CD4-positive, alpha-beta T cell (primary cell): ENCODE measurements around the gene LMO3. TPM values are rescaled to one million over a fixed set of nuclear protein-coding genes. Genes with fewer than 3 reads are reported as not detected.

Source experiments
- ATAC-seq: fragments of 200-7000 bp; cut with Tn5 transposase; one replicate; pipeline ENCODE4 v1.10.0; 2022; ENCODE audit warnings: mild to moderate bottlenecking; ENCODE audit not compliant: poor library complexity
- CTCF ChIA-PET: fragments of 350-600 bp; sonication (Branson Sonifier 250); formaldehyde crosslinking; loops from one replicate; lab custom pipeline; 2021; ENCODE audit warnings: antibody characterized with exemption, inconsistent platforms; lab: Charles Lee
- POLR2A ChIA-PET: fragments of 350-600 bp; sonication (Branson Sonifier 250); formaldehyde crosslinking; loops from one replicate; lab custom pipeline; 2021; ENCODE audit warnings: antibody characterized with exemption, inconsistent platforms; lab: Charles Lee
- DNase-seq, 14 experiments: peaks; one replicate each; pipeline ENCODE4 v3.0.0-alpha.2; 2013 to 2020; ENCODE audit warnings: mixed read lengths in 2 of 14
- H3K27ac ChIP-seq, 2 donors: one replicate each; pipeline versions ENCODE4 v1.5.1 to v1.7.0; 2013; ENCODE audit warnings: low read length in 2 of 2, low read depth in 1 of 2, mild to moderate bottlenecking in 1 of 2
- H3K27me3 ChIP-seq, 2 experiments: 1 replicate in 1 of 2; 2 replicates in 1 of 2; pipeline versions ENCODE4 v1.6.1 to v1.7.0; 2013; ENCODE audit warnings: low read length in 2 of 2, control low read depth in 1 of 2, mild to moderate bottlenecking in 1 of 2, moderate library complexity in 1 of 2; ENCODE audit not compliant: insufficient read depth in 2 of 2, control insufficient read depth in 1 of 2
- H3K36me3 ChIP-seq: one replicate; pipeline ENCODE4 v1.6.1; 2013; ENCODE audit warnings: low read length, control low read depth; ENCODE audit not compliant: insufficient read depth
- H3K4me1 ChIP-seq: one replicate; pipeline ENCODE4 v1.6.1; 2013; ENCODE audit warnings: low read length, control low read depth; ENCODE audit not compliant: insufficient read depth
- H3K4me3 ChIP-seq: one replicate; pipeline ENCODE4 v1.5.1; 2013; ENCODE audit warnings: mild to moderate bottlenecking, low read length, moderate library complexity
- H3K9me3 ChIP-seq, 2 experiments: 1 replicate in 1 of 2; 2 replicates in 1 of 2; pipeline versions ENCODE4 v1.6.1 to v1.7.0; 2013; ENCODE audit warnings: low read length in 2 of 2, mild to moderate bottlenecking in 2 of 2, control low read depth in 1 of 2, moderate library complexity in 1 of 2; ENCODE audit not compliant: control insufficient read depth in 1 of 2, insufficient read depth in 1 of 2
- H3K27ac Mint-ChIP-seq: one replicate; pipeline ENCODE4 v1.8.0; 2020; ENCODE audit warnings: mixed read lengths
- H3K27me3 Mint-ChIP-seq: one replicate; pipeline ENCODE4 v1.8.0; 2021; ENCODE audit warnings: mixed read lengths
- H3K36me3 Mint-ChIP-seq: one replicate; pipeline ENCODE4 v1.8.0; 2021; ENCODE audit warnings: low read depth, mixed read lengths
- H3K4me1 Mint-ChIP-seq: one replicate; pipeline ENCODE4 v1.8.0; 2021; ENCODE audit warnings: low read depth, mixed read lengths
- H3K4me3 Mint-ChIP-seq: one replicate; pipeline ENCODE4 v1.8.0; 2020; ENCODE audit warnings: mild to moderate bottlenecking, mixed read lengths
- H3K9me3 Mint-ChIP-seq: one replicate; pipeline ENCODE4 v1.8.0; 2020; ENCODE audit warnings: mixed read lengths
- intact Hi-C, 2 experiments: fragments of 100-400 bp; cut with DNase I in 1 of 2; cut with micrococcal nuclease in 1 of 2; formaldehyde crosslinking; loops; one replicate each; pipeline versions ENCODE4 v1.15.1 to v1.9.0; 2023 to 2025; cut with DNase I, micrococcal nuclease
- total RNA-seq, 174 experiments: library from RNA in 2 of 174; stranded (reverse) in 2 of 174; gene quantifications; one replicate each; pipeline ENCODE4 v1.2.3 and lab custom pipeline; 2021 to 2026
- TF ChIP-seq, protein P1 (sequence below): fragments of 200-600 bp; IDR thresholded peaks from one replicate; pipeline ENCODE4 v1.8.0; 2022; ENCODE audit warnings: antibody characterized with exemption, mild to moderate bottlenecking

Gene LMO3
- total RNA-seq, 2 experiments from 2014 or later: not detected

DNA sequence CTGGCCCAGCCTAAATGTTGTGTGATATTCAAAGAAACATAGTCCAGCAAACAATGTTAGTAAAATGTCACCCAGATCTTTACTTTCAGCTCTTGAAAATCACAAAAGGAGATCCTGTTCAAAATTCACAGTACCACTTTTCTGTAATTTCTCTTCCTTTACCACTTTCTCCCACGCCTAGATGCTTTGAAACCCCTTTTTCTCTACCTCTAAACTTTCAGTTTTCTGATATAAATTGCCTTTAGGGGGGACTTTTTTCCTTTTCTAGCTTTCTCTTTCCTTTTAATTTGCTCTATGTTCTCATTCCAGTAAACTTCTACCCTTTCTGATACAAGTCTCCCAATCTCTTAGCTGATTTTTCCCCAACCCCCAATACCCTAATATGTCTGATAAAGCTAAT, 101.8 kb downstream of the LMO3 start:
- intact Hi-C loops: no loop called here

DNA sequence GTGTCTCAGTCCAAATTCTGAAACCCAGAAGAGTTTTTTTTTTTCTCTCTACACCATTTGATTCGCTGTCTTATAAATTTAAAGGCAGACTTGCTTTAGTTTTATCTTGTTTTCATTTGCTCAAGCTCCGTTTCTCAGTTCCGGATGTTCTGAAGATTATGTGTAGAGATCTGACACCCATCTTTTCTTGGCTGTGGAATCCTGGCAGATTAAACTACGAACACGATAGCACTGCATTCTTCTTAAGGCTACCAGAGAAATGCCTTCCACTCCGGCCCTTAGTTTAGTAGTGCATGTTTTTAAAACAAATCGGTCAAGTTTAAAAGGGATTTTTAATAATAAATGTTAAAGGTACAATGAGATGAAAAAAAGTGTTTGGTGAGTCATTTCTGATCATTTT, 106.4 kb downstream of the LMO3 start:
- Mint-ChIP-seq H3K36me3 (no peaks in the 10 kb centered on the region), H3K27me3 (no peaks in the 10 kb centered on the region), H3K9me3 (peaks cover 4% of the 10 kb centered on the region), H3K4me1 (no peaks in the 10 kb centered on the region), H3K27ac (no peak overlapping the region), H3K4me3 (no peak overlapping the region)
- POLR2A ChIA-PET: no interaction called here
- intact Hi-C loops: no loop called here
- no peak overlapping the region for H3K27ac ChIP-seq
- H3K4me1 ChIP-seq: no peaks in the 10 kb centered on the region
- ATAC-seq (no peak), DNase-seq (no peak)
- peaks cover 0 to 5% of the 10 kb centered on the region in 2 experiments for H3K9me3 ChIP-seq
- H3K4me3 ChIP-seq: no peak overlapping the region
- H3K27me3 ChIP-seq: no peaks in the 10 kb centered on the region
- no peaks in the 10 kb centered on the region for H3K36me3 ChIP-seq
- TF ChIP-seq, protein P1, sequence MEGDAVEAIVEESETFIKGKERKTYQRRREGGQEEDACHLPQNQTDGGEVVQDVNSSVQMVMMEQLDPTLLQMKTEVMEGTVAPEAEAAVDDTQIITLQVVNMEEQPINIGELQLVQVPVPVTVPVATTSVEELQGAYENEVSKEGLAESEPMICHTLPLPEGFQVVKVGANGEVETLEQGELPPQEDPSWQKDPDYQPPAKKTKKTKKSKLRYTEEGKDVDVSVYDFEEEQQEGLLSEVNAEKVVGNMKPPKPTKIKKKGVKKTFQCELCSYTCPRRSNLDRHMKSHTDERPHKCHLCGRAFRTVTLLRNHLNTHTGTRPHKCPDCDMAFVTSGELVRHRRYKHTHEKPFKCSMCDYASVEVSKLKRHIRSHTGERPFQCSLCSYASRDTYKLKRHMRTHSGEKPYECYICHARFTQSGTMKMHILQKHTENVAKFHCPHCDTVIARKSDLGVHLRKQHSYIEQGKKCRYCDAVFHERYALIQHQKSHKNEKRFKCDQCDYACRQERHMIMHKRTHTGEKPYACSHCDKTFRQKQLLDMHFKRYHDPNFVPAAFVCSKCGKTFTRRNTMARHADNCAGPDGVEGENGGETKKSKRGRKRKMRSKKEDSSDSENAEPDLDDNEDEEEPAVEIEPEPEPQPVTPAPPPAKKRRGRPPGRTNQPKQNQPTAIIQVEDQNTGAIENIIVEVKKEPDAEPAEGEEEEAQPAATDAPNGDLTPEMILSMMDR: no peak
- CTCF ChIA-PET: no interaction called here

More for the DNA sequence above, 101.8 kb downstream of the LMO3 start:
- H3K27me3 ChIP-seq: no peaks in the 10 kb centered on the region
- TF ChIP-seq, protein P1: no peak
- Mint-ChIP-seq H3K4me3 (no peak overlapping the region), H3K27me3 (no peaks in the 10 kb centered on the region), H3K9me3 (peaks cover 12% of the 10 kb centered on the region), H3K36me3 (no peaks in the 10 kb centered on the region), H3K27ac (no peak overlapping the region), H3K4me1 (no peaks in the 10 kb centered on the region)
- ChIA-PET CTCF (no interaction called here), POLR2A (no interaction called here)
- H3K4me3 ChIP-seq: no peak overlapping the region
- H3K36me3 ChIP-seq: no peaks in the 10 kb centered on the region
- no peaks in the 10 kb centered on the region for H3K4me1 ChIP-seq
- H3K9me3 ChIP-seq: peaks cover 0 to 5% of the 10 kb centered on the region in 2 experiments
- H3K27ac ChIP-seq: no peak overlapping the region
- DNase-seq (no peak), ATAC-seq (no peak)
